ENCODE results near the gene C1QC. TPM values are rescaled to one million over a fixed set of nuclear protein-coding genes. Genes with fewer than 3 reads are reported as not detected.

Gene C1QC
- total and polyA plus RNA-seq, 2 of the 8 experiments (the other 6 are each of a cell fraction or from before 2014, with no cell fraction given) = not detected

- TF ChIP-seq BCL11A (IDR thresholded peaks at IDR 0.05; ENCODE audit: low read depth in 2 of 2, low read length in 2 of 2) = no peak
Observed at GRCh38 chr1:22639286-22639685, 4.1 kb upstream of the C1QC start (continued).

All from H1 (cell line).